SJSA1 (cell line): ENCODE data around the gene C1QL2. TPM values are rescaled to one million over a fixed set of nuclear protein-coding genes. Genes with fewer than 3 reads are reported as not detected.

Experiments used
- DNase-seq, 2 experiments: peaks; one replicate each; pipeline ENCODE4 v3.0.0-alpha.2; 2015 to 2020; ENCODE audit warnings: low spot score in 2 of 2, low read depth in 1 of 2
- H3K27ac ChIP-seq: fragments of 250-450 bp; sonication (Bioruptor Pico); 2 replicates; pipeline ENCODE4 v1.5.1; 2020; ENCODE audit warnings: mild to moderate bottlenecking, moderate library complexity
- H3K27me3 ChIP-seq: fragments of 250-450 bp; sonication (Bioruptor Pico); replicated peaks from 2 replicates; pipeline ENCODE4 v1.5.1; 2020; ENCODE audit warnings: mild to moderate bottlenecking, moderate library complexity
- H3K36me3 ChIP-seq: fragments of 250-450 bp; sonication (Bioruptor Pico); 2 replicates; pipeline ENCODE4 v1.5.1; 2020; ENCODE audit warnings: mild to moderate bottlenecking
- H3K4me1 ChIP-seq: fragments of 250-450 bp; sonication (Bioruptor Pico); replicated peaks from 2 replicates; pipeline ENCODE4 v1.6.1; 2021; ENCODE audit warnings: mild to moderate bottlenecking
- H3K4me3 ChIP-seq: fragments of 250-450 bp; sonication (Bioruptor Pico); 2 replicates; pipeline ENCODE4 v1.5.1; 2020; ENCODE audit warnings: mild to moderate bottlenecking
- H3K9me3 ChIP-seq: fragments of 250-450 bp; sonication (Bioruptor Pico); replicated peaks from 2 replicates; pipeline ENCODE4 v1.5.1; 2020; ENCODE audit warnings: mild to moderate bottlenecking
- total RNA-seq: library from RNA; depleted of rRNA; stranded (reverse); fragments of >200 nt; shearing (Covaris generic); gene quantifications from 2 replicates; pipeline ENCODE4 v1.2.3, GENCODE V29; 2014; rRNA removed

The C1QL2 gene
- total RNA-seq, result not detected in 2 replicates

GRCh38 chr2:119158563-119159347, at the start of gene C1QL2:
TSS of gene C1QL2 (minus strand) at chr2:119158751. CDS start at chr2:119158269, 482 bp downstream.
- H3K27me3 ChIP-seq, result peaks cover 58% of the 10 kb centered on the region
- no peak for DNase-seq

GRCh38 chr2:119207447-119207846, 48.9 kb upstream of the C1QL2 start:
- no peaks in the 10 kb centered on the region for H3K9me3 ChIP-seq
- no peak overlapping the region for H3K4me3 ChIP-seq
- H3K4me1 ChIP-seq, result no peaks in the 10 kb centered on the region

More at GRCh38 chr2:119158563-119159347, at the start of gene C1QL2:
- Histone ChIP-seq H3K9me3 (no peaks in the 10 kb centered on the region), H3K27ac (no peak within 1 kb of the TSS), H3K4me3 (no peak within 1 kb of the TSS), H3K36me3 (no peaks in the 10 kb centered on the region), H3K4me1 (no peaks in the 10 kb centered on the region)

GRCh38 chr2:119206201-119206600, 47.6 kb upstream of the C1QL2 start:
- Histone ChIP-seq H3K9me3 (no peaks in the 10 kb centered on the region), H3K27ac (no peak overlapping the region), H3K4me3 (no peak overlapping the region)

More at GRCh38 chr2:119207447-119207846, 48.9 kb upstream of the C1QL2 start:
- Histone ChIP-seq H3K36me3 (no peaks in the 10 kb centered on the region), H3K27ac (no peak overlapping the region), H3K27me3 (no peaks in the 10 kb centered on the region)
- DNase-seq, result no peak

GRCh38 chr2:119205001-119205706, 46.6 kb upstream of the C1QL2 start:
- H3K4me3 ChIP-seq, result no peak overlapping the region
- no peaks in the 10 kb centered on the region for H3K36me3 ChIP-seq
- H3K27me3 ChIP-seq, result no peaks in the 10 kb centered on the region
- H3K9me3 ChIP-seq, result no peaks in the 10 kb centered on the region
- no peak overlapping the region for H3K27ac ChIP-seq
- no peaks in the 10 kb centered on the region for H3K4me1 ChIP-seq
- DNase-seq, result no peak

More at GRCh38 chr2:119206201-119206600, 47.6 kb upstream of the C1QL2 start:
- DNase-seq, result no peak
- Histone ChIP-seq H3K4me1 (no peaks in the 10 kb centered on the region), H3K27me3 (no peaks in the 10 kb centered on the region), H3K36me3 (no peaks in the 10 kb centered on the region)

GRCh38 chr2:119204525-119204924, 46.0 kb upstream of the C1QL2 start:
- Histone ChIP-seq H3K4me1 (no peaks in the 10 kb centered on the region), H3K36me3 (no peaks in the 10 kb centered on the region), H3K4me3 (no peak overlapping the region), H3K27ac (no peak overlapping the region), H3K9me3 (no peaks in the 10 kb centered on the region), H3K27me3 (no peaks in the 10 kb centered on the region)
- DNase-seq, result no peak

- H3K4me1 ChIP-seq, result peaks cover 5% of the 10 kb centered on the region
- DNase-seq, result no peak
- no peak overlapping the region for H3K27ac ChIP-seq
- no peak overlapping the region for H3K4me3 ChIP-seq
- no peaks in the 10 kb centered on the region for H3K27me3 ChIP-seq
- no peaks in the 10 kb centered on the region for H3K36me3 ChIP-seq
- H3K9me3 ChIP-seq, result no peaks in the 10 kb centered on the region
Observed at GRCh38 chr2:119202610-119203310, 44.2 kb upstream of the C1QL2 start.

- no peak for DNase-seq
- H3K4me1 ChIP-seq, result peaks cover 5% of the 10 kb centered on the region
Observed at GRCh38 chr2:119201815-119202214, 43.3 kb upstream of the C1QL2 start.

GRCh38 chr2:119198240-119198840, 39.8 kb upstream of the C1QL2 start:
- Histone ChIP-seq H3K27ac (no peak overlapping the region), H3K9me3 (no peaks in the 10 kb centered on the region), H3K36me3 (no peaks in the 10 kb centered on the region), H3K4me3 (no peak overlapping the region), H3K27me3 (no peaks in the 10 kb centered on the region), H3K4me1 (peaks cover 5% of the 10 kb centered on the region)
- no peak for DNase-seq

More at GRCh38 chr2:119201815-119202214, 43.3 kb upstream of the C1QL2 start:
- H3K4me3 ChIP-seq, result no peak overlapping the region
- H3K27me3 ChIP-seq, result no peaks in the 10 kb centered on the region
- no peak overlapping the region for H3K27ac ChIP-seq
- H3K9me3 ChIP-seq, result no peaks in the 10 kb centered on the region
- H3K36me3 ChIP-seq, result no peaks in the 10 kb centered on the region

GRCh38 chr2:119197529-119198239, 39.1 kb upstream of the C1QL2 start:
- Histone ChIP-seq H3K27me3 (no peaks in the 10 kb centered on the region), H3K27ac (no peak overlapping the region), H3K4me1 (peaks cover 5% of the 10 kb centered on the region), H3K9me3 (no peaks in the 10 kb centered on the region), H3K36me3 (no peaks in the 10 kb centered on the region), H3K4me3 (no peak overlapping the region)
- DNase-seq, result no peak

GRCh38 chr2:119197126-119197405, 38.5 kb upstream of the C1QL2 start:
- Histone ChIP-seq H3K4me3 (no peak overlapping the region), H3K27ac (no peak overlapping the region), H3K36me3 (no peaks in the 10 kb centered on the region), H3K9me3 (no peaks in the 10 kb centered on the region), H3K4me1 (peaks cover 5% of the 10 kb centered on the region), H3K27me3 (no peaks in the 10 kb centered on the region)
- DNase-seq, result no peak

GRCh38 chr2:119196301-119197125, 38.0 kb upstream of the C1QL2 start:
- H3K9me3 ChIP-seq, result no peaks in the 10 kb centered on the region
- H3K36me3 ChIP-seq, result no peaks in the 10 kb centered on the region
- peaks cover 5% of the 10 kb centered on the region for H3K4me1 ChIP-seq
- no peak overlapping the region for H3K27ac ChIP-seq
- no peak for DNase-seq
- no peak overlapping the region for H3K4me3 ChIP-seq
- no peaks in the 10 kb centered on the region for H3K27me3 ChIP-seq

- Histone ChIP-seq H3K27ac (no peak overlapping the region), H3K9me3 (no peaks in the 10 kb centered on the region), H3K4me3 (no peak overlapping the region), H3K4me1 (peaks cover 5% of the 10 kb centered on the region), H3K27me3 (no peaks in the 10 kb centered on the region), H3K36me3 (no peaks in the 10 kb centered on the region)
- DNase-seq, result no peak
Observed at GRCh38 chr2:119195887-119196286, 37.3 kb upstream of the C1QL2 start.
